NCI-H187 treated with DMSO at 0.1 percent for 48 hours (cell line): ENCODE data around the gene TEX19.

Experiments used
- DNase-seq: peaks from one replicate; lab custom pipeline; 2025; lab: John Stamatoyannopoulos, UW

The TEX19 gene

GRCh38 chr17:82390860-82391435 is 31.9 kb downstream of the TEX19 start:
- DNase-seq = no peak

GRCh38 chr17:82391496-82392066 is 32.5 kb downstream of the TEX19 start:
- no peak for DNase-seq

- DNase-seq = no peak
These were observed 33.3 kb downstream of the TEX19 start for GRCh38 chr17:82392209-82392920.

- DNase-seq = no peak
These were observed 33.9 kb downstream of the TEX19 start for GRCh38 chr17:82392941-82393340.

GRCh38 chr17:82394278-82394677 is 35.2 kb downstream of the TEX19 start:
- DNase-seq = no peak

GRCh38 chr17:82396601-82397435 is 37.8 kb downstream of the TEX19 start:
- DNase-seq = no peak

GRCh38 chr17:82397449-82398335 is 38.6 kb downstream of the TEX19 start:
- no peak for DNase-seq

- DNase-seq = no peak
These were observed 40.0 kb downstream of the TEX19 start for GRCh38 chr17:82399041-82399441.

GRCh38 chr17:82399601-82400101 is 40.6 kb downstream of the TEX19 start:
- DNase-seq = no peak

GRCh38 chr17:82400206-82400605 is 41.2 kb downstream of the TEX19 start:
- DNase-seq = no peak

GRCh38 chr17:82400830-82401229 is 41.8 kb downstream of the TEX19 start:
- no peak for DNase-seq

- no peak for DNase-seq
These were observed 43.8 kb downstream of the TEX19 start for GRCh38 chr17:82402865-82403264.

GRCh38 chr17:82403662-82404660 is 44.9 kb downstream of the TEX19 start:
- DNase-seq = no peak

GRCh38 chr17:82405051-82405450 is 46.0 kb downstream of the TEX19 start:
- no peak for DNase-seq

GRCh38 chr17:82406131-82406671 is 47.2 kb downstream of the TEX19 start:
- DNase-seq = no peak

GRCh38 chr17:82407255-82407654 is 48.2 kb downstream of the TEX19 start:
- DNase-seq = no peak

- no peak for DNase-seq
These were observed 49.4 kb downstream of the TEX19 start for GRCh38 chr17:82408288-82408937.

GRCh38 chr17:82408938-82409318 is 49.9 kb downstream of the TEX19 start:
- DNase-seq = no peak

GRCh38 chr17:82410014-82410716 is 51.1 kb downstream of the TEX19 start:
- DNase-seq = no peak
